Choroid plexus epithelial cell (primary cell): ENCODE measurements around the gene SDR42E2.

Source experiments
- DNase-seq: peaks from one replicate; pipeline ENCODE4 v3.0.0-alpha.2; 2010; ENCODE audit warnings: low read depth
- H3K4me3 ChIP-seq: 2 replicates; pipeline ENCODE4 v1.5.1; 2011; ENCODE audit warnings: low read depth, mild to moderate bottlenecking, control low read depth, low read length, moderate library complexity
- TF ChIP-seq, protein P1 (sequence below): conservative IDR thresholded peaks from 2 replicates; pipeline ENCODE4 v1.5.1; 2011; ENCODE audit warnings: low read depth, mild to moderate bottlenecking, control low read depth, inconsistent platforms, low read length, moderate library complexity

SDR42E2 gene

GRCh38 chr16:22183901-22184614 lies 21.8 kb downstream of the SDR42E2 start:
- no peak overlapping the region for H3K4me3 ChIP-seq
- TF ChIP-seq, protein P1, sequence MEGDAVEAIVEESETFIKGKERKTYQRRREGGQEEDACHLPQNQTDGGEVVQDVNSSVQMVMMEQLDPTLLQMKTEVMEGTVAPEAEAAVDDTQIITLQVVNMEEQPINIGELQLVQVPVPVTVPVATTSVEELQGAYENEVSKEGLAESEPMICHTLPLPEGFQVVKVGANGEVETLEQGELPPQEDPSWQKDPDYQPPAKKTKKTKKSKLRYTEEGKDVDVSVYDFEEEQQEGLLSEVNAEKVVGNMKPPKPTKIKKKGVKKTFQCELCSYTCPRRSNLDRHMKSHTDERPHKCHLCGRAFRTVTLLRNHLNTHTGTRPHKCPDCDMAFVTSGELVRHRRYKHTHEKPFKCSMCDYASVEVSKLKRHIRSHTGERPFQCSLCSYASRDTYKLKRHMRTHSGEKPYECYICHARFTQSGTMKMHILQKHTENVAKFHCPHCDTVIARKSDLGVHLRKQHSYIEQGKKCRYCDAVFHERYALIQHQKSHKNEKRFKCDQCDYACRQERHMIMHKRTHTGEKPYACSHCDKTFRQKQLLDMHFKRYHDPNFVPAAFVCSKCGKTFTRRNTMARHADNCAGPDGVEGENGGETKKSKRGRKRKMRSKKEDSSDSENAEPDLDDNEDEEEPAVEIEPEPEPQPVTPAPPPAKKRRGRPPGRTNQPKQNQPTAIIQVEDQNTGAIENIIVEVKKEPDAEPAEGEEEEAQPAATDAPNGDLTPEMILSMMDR = peak; percentile 54
- DNase-seq = peak; percentile 24

- DNase-seq = no peak
- TF ChIP-seq, protein P1 = no peak
- no peak overlapping the region for H3K4me3 ChIP-seq
Measured at GRCh38 chr16:22184615-22184968, 22.3 kb downstream of the SDR42E2 start.

- no peak for DNase-seq
- TF ChIP-seq, protein P1 = peak; percentile 45
Measured at GRCh38 chr16:22186517-22186916, 24.2 kb downstream of the SDR42E2 start.

GRCh38 chr16:22188267-22188594 lies 25.9 kb downstream of the SDR42E2 start:
- no peak overlapping the region for H3K4me3 ChIP-seq
- TF ChIP-seq, protein P1 = no peak
- no peak for DNase-seq

More at GRCh38 chr16:22186517-22186916, 24.2 kb downstream of the SDR42E2 start:
- H3K4me3 ChIP-seq = no peak overlapping the region

DNA sequence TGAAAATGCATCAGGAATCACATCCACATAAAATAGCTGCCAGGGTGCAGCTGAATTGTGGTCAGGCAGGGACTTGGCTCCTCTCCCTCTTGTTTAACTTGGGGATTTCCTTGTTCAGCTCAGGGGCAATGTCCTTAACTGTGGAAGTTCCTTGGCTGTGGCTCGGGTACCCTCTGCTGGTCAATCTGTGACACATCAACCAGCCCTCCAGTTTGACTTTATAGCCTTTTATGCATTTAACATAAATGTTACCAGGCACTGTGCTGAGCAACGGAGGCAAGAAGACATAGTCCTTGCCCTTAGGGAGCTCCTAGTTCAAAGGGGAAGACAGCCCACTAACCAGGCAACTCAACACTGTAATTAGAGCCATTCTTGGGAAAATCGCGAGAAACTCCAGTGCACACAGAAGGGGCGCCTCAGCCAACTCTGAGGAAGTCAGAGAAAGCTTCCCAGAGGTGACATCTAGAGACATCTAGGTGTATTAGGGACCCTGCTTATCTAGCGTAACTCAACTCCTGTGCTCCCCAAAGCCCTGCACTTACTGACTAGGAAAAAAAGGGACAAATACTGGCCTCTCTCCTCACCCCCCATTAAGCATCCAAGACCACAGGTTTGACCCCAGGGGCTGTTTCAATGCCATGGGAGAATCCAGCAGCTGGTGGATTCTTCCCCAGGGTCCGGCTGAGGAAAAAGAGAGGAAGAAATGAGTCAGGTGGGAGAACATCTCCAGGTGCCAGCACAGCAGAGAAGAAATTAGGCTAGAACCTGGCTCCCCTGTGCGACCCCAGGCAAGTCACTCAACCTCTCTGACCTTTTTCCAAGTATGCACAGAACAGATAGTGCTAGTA lies 26.5 kb downstream of the SDR42E2 start:
- TF ChIP-seq, protein P1 = peak; percentile 92
- H3K4me3 ChIP-seq = no peak overlapping the region
- peak; percentile 95 for DNase-seq

DNA sequence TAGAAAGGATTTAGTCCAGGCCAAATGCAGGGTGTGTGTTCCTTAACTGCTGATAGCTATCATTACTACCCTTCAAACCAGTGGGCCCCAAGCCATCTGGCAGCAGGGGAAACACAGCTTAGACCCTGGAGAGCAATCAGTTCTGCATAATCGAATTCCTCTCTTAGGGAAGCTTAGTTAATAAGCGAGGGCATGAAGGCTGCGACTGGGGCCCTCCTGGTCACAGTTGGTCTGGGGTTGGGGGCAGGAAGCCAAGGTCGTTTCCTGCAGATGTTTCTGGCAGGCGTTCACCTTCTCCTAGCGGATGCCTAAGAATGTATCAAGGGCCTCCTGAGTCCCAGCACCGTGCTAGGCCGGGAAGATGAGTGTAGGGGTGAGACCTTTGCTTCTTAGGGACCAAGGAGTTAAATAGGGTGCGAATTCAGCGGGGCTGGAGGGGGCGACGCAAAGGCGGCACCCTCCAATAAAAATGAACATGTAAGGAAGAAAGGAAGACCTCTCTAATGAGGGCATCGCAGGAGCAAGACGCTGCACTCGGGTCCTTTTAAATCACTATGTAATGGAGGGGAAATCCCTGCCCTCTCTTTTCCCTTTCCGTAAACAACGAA lies 27.3 kb downstream of the SDR42E2 start:
- TF ChIP-seq, protein P1 = peak; percentile 3
- peak; percentile 35 for DNase-seq
- peak overlapping the region; percentile 70 for H3K4me3 ChIP-seq
